ENCODE data around the gene FBN2.

DNA sequence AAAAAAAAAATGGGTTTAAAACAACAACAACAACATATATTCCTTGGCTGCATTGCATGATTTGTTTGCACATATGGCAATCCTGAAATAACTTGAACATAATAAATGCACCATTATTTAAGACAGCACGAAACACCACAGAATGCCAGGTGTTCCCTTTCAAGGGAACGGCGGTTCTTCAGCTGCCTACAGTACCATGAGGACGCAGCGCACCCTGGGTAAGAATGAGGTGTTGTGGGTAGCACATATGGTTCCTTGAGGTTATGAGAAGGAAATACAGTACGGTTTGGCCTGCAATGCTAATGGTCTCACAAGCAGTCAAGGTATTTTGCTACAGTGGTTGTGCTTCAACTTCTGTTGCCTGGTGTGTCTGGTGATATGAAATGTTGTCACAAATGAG lies 279.7 kb downstream of the FBN2 start:
- no peak for TF ChIP-seq ZFP30 (CRISPR knock-in tag; IDR thresholded peaks at IDR 0.05)
- no peak for TF ChIP-seq CSDC2 (CRISPR knock-in tag; IDR thresholded peaks at IDR 0.05)
- TF ChIP-seq, protein P1, sequence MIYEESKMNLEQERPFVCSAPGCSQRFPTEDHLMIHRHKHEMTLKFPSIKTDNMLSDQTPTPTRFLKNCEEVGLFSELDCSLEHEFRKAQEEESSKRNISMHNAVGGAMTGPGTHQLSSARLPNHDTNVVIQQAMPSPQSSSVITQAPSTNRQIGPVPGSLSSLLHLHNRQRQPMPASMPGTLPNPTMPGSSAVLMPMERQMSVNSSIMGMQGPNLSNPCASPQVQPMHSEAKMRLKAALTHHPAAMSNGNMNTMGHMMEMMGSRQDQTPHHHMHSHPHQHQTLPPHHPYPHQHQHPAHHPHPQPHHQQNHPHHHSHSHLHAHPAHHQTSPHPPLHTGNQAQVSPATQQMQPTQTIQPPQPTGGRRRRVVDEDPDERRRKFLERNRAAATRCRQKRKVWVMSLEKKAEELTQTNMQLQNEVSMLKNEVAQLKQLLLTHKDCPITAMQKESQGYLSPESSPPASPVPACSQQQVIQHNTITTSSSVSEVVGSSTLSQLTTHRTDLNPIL (CRISPR knock-in tag; IDR thresholded peaks at IDR 0.05; ENCODE audit: low read depth) = no peak
- no peak for TF ChIP-seq OSR1 (CRISPR knock-in tag; IDR thresholded peaks at IDR 0.05)
- no peak for TF ChIP-seq ARNTL (CRISPR knock-in tag; IDR thresholded peaks at IDR 0.05; ENCODE audit: borderline replicate concordance, low read depth)
- TF ChIP-seq, protein P2, sequence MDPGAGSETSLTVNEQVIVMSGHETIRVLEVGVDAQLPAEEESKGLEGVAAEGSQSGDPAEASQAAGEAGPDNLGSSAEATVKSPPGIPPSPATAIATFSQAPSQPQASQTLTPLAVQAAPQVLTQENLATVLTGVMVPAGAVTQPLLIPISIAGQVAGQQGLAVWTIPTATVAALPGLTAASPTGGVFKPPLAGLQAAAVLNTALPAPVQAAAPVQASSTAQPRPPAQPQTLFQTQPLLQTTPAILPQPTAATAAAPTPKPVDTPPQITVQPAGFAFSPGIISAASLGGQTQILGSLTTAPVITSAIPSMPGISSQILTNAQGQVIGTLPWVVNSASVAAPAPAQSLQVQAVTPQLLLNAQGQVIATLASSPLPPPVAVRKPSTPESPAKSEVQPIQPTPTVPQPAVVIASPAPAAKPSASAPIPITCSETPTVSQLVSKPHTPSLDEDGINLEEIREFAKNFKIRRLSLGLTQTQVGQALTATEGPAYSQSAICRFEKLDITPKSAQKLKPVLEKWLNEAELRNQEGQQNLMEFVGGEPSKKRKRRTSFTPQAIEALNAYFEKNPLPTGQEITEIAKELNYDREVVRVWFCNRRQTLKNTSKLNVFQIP (CRISPR knock-in tag; IDR thresholded peaks at IDR 0.05; ENCODE audit: borderline replicate concordance, low read depth) = no peak
- TF ChIP-seq ZNF8 (CRISPR knock-in tag; IDR thresholded peaks at IDR 0.05) = no peak
- TF ChIP-seq ISL1 (CRISPR knock-in tag; IDR thresholded peaks at IDR 0.05) = no peak
- TF ChIP-seq, protein P3, sequence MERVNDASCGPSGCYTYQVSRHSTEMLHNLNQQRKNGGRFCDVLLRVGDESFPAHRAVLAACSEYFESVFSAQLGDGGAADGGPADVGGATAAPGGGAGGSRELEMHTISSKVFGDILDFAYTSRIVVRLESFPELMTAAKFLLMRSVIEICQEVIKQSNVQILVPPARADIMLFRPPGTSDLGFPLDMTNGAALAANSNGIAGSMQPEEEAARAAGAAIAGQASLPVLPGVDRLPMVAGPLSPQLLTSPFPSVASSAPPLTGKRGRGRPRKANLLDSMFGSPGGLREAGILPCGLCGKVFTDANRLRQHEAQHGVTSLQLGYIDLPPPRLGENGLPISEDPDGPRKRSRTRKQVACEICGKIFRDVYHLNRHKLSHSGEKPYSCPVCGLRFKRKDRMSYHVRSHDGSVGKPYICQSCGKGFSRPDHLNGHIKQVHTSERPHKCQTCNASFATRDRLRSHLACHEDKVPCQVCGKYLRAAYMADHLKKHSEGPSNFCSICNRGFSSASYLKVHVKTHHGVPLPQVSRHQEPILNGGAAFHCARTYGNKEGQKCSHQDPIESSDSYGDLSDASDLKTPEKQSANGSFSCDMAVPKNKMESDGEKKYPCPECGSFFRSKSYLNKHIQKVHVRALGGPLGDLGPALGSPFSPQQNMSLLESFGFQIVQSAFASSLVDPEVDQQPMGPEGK (CRISPR knock-in tag; IDR thresholded peaks at IDR 0.05; ENCODE audit: borderline replicate concordance) = no peak

Data from SK-N-SH treated with all-trans-retinoic acid at 6 μM for 48 hours (cell line).